Measurements from ENCODE around the gene FRK.
"Not testable (repeated sequence)": the region's sequence is repeated elsewhere in the genome, so short reads cannot be mapped to it uniquely, and the experiment has no call there.

FRK gene

GRCh38 chr6:116074732-116075390, 14.2 kb upstream of the FRK start:
- no peak for DNase-seq

GRCh38 chr6:116073765-116074440, 13.2 kb upstream of the FRK start:
- DNase-seq, result no peak

GRCh38 chr6:116072368-116072767, 11.7 kb upstream of the FRK start:
- DNase-seq, result no peak

GRCh38 chr6:116070616-116071389, 10.1 kb upstream of the FRK start:
- no peak for DNase-seq

- DNase-seq, result no peak
Observed at GRCh38 chr6:116070101-116070500, 9.4 kb upstream of the FRK start.

- no peak for DNase-seq
Observed at GRCh38 chr6:116066789-116067188, 6.1 kb upstream of the FRK start.

GRCh38 chr6:116064666-116065065, 4.0 kb upstream of the FRK start:
- DNase-seq, result no peak

- no peak for DNase-seq
Observed at GRCh38 chr6:116062496-116062895, 1.8 kb upstream of the FRK start.

- no peak for DNase-seq
Observed at GRCh38 chr6:116059713-116060571, 749 bp downstream of the FRK start.

- DNase-seq, result no peak
Observed at GRCh38 chr6:116057766-116058165, 2.9 kb downstream of the FRK start.

GRCh38 chr6:116055513-116055912, 5.2 kb downstream of the FRK start:
- DNase-seq, result no peak

- no peak for DNase-seq
Observed at GRCh38 chr6:116051244-116051643, 9.4 kb downstream of the FRK start.

GRCh38 chr6:116050737-116051136, 10.0 kb downstream of the FRK start:
- no peak for DNase-seq

- DNase-seq, result no peak
Observed at GRCh38 chr6:116049321-116049720, 11.4 kb downstream of the FRK start.

- DNase-seq, result no peak
Observed at GRCh38 chr6:116047173-116047933, 13.3 kb downstream of the FRK start.

- DNase-seq, result no peak
Observed at GRCh38 chr6:116046737-116047136, 14.0 kb downstream of the FRK start.

GRCh38 chr6:116046272-116046671, 14.4 kb downstream of the FRK start:
- DNase-seq, result not testable (repeated sequence)

GRCh38 chr6:116041934-116042333, 18.8 kb downstream of the FRK start:
- no peak for DNase-seq

- no peak for DNase-seq
Observed at GRCh38 chr6:116040993-116041392, 19.7 kb downstream of the FRK start.

GRCh38 chr6:116036885-116037284, 23.8 kb downstream of the FRK start:
- no peak for DNase-seq

GRCh38 chr6:116036075-116036773, 24.5 kb downstream of the FRK start:
- DNase-seq, result no peak

GRCh38 chr6:116035616-116036015, 25.1 kb downstream of the FRK start:
- no peak for DNase-seq
